Ovary (tissue), 9 donors: ENCODE data around the gene ZMYM2. TPM values are rescaled to one million over a fixed set of nuclear protein-coding genes. Genes with fewer than 3 reads are reported as not detected.

Source experiments
- DNase-seq, 5 donors: peaks; one replicate each; pipeline ENCODE4 v3.0.0-alpha.2; 2019 to 2020
- H3K27ac ChIP-seq, 2 donors: fragments of 200-600 bp; one replicate each; pipeline versions ENCODE4 v1.5.1 to v1.8.0; 2019 to 2022
- H3K27me3 ChIP-seq: fragments of 200-600 bp; one replicate; pipeline ENCODE4 v1.8.0; 2022
- H3K36me3 ChIP-seq: fragments of 200-600 bp; sonication (generic); one replicate; pipeline ENCODE4 v1.5.1; 2019
- H3K4me1 ChIP-seq: one replicate; pipeline ENCODE4 v1.8.1; 2013; ENCODE audit warnings: mild to moderate bottlenecking, moderate library complexity; ENCODE audit not compliant: insufficient read depth
- H3K4me3 ChIP-seq: fragments of 200-600 bp; sonication (generic); one replicate; pipeline ENCODE4 v1.5.1; 2017
- H3K9me3 ChIP-seq, 2 donors: fragments of 200-600 bp in 1 of 2; sonication (generic) in 1 of 2; one replicate each; pipeline versions ENCODE4 v1.5.1 to v1.8.1; 2013 to 2019; ENCODE audit warnings: mild to moderate bottlenecking in 1 of 2, moderate library complexity in 1 of 2
- EP300 ChIP-seq: sonication (generic); formaldehyde crosslinking; IDR thresholded peaks from one replicate; pipeline ENCODE4 v1.6.1; 2017; ENCODE audit warnings: antibody characterized with exemption
- POLR2A ChIP-seq: fragments of 450-650 bp; IDR thresholded peaks from one replicate; pipeline ENCODE4 v1.6.1; 2017; ENCODE audit warnings: antibody characterized with exemption, mild to moderate bottlenecking, moderate library complexity
- WGBS, 3 donors: extraction: QIAGEN DNeasy Blood & Tissue Kit in 1 of 3; methylation state at CpG; one replicate each; pipeline versions ENCODE4 v1.1.5 to v1.1.7; 2013 to 2017; 5-methylcytosine and 5-hydroxymethylcytosine counted together
- intact Hi-C, 4 donors: fragments of 100-400 bp; cut with DNase I; formaldehyde crosslinking; loops; one replicate each; pipeline versions ENCODE4 v1.11.0 to v1.15.1; 2022 to 2023
- polyA plus RNA-seq, 2 donors: library from polyadenylated mRNA; stranded (reverse); fragments of 200-250 nt in 1 of 2; fragments of 350-450 nt in 1 of 2; fragmentation: Illumina TruSeq in 1 of 2; extraction: RNeasy Lipid Tissue Mini Kit (QIAGEN cat#74804) in 1 of 2; gene quantifications; one replicate each; pipeline ENCODE4 v1.2.3, GENCODE V29; 2013 to 2014
- total RNA-seq, 7 donors: library from RNA; depleted of rRNA in 2 of 7; stranded (reverse); fragments of >200 nt in 2 of 7; fragmentation: NEBNext Ultra II Directional in 3 of 7; extraction: Animal tissue kit (Norgen Biotek cat#: 25700) in 3 of 7; gene quantifications; one replicate each; pipeline versions ENCODE4 v1.1.0 to v1.2.4, GENCODE V29; 2016 to 2023
- TF ChIP-seq, protein P1 (sequence below), 3 donors: fragments of 450-650 bp in 2 of 3; fragments of 200-600 bp in 1 of 3; IDR thresholded peaks; one replicate each; pipeline versions ENCODE4 v1.5.1 to v1.8.0; 2016 to 2022; ENCODE audit warnings: antibody characterized with exemption in 3 of 3, mild to moderate bottlenecking in 1 of 3
- donor health status: DM: no; HTN: no; CAD: no; lungs with moderate emphysema.
- donor health status: DM: no; HTN: no; CAD: no.
- donor health status: Bipolar disorder and iron deficiency.
- donor health status: DM: yes; HTN: yes; CAD: no.
- donor health status: DM: no; HTN: no; CAD: no.
- donor health status: DM: yes; HTN: yes; CAD: no.

The ZMYM2 gene
- total and polyA plus RNA-seq, 9 donors: 17.2 to 97.6 (median 69.6) TPM

GRCh38 chr13:20131057-20131832, 172.7 kb downstream of the ZMYM2 start:
- Histone ChIP-seq H3K4me3 (no peak overlapping the region), H3K27ac (no peak overlapping the region), H3K27me3 (no peaks in the 10 kb centered on the region), H3K4me1 (peaks cover 2% of the 10 kb centered on the region), H3K9me3 (no peaks in the 10 kb centered on the region), H3K36me3 (no peaks in the 10 kb centered on the region)
- 48 to 58% (median 51%) methylated on average over 11 of the region's 11 CpGs for WGBS, 3 donors
- intact Hi-C loops: no loop called here
- no peak for DNase-seq
- TF ChIP-seq EP300 (no peak), POLR2A (no peak)
- TF ChIP-seq, protein P1, sequence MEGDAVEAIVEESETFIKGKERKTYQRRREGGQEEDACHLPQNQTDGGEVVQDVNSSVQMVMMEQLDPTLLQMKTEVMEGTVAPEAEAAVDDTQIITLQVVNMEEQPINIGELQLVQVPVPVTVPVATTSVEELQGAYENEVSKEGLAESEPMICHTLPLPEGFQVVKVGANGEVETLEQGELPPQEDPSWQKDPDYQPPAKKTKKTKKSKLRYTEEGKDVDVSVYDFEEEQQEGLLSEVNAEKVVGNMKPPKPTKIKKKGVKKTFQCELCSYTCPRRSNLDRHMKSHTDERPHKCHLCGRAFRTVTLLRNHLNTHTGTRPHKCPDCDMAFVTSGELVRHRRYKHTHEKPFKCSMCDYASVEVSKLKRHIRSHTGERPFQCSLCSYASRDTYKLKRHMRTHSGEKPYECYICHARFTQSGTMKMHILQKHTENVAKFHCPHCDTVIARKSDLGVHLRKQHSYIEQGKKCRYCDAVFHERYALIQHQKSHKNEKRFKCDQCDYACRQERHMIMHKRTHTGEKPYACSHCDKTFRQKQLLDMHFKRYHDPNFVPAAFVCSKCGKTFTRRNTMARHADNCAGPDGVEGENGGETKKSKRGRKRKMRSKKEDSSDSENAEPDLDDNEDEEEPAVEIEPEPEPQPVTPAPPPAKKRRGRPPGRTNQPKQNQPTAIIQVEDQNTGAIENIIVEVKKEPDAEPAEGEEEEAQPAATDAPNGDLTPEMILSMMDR (IDR thresholded peaks at IDR 0.05): no peak

DNA sequence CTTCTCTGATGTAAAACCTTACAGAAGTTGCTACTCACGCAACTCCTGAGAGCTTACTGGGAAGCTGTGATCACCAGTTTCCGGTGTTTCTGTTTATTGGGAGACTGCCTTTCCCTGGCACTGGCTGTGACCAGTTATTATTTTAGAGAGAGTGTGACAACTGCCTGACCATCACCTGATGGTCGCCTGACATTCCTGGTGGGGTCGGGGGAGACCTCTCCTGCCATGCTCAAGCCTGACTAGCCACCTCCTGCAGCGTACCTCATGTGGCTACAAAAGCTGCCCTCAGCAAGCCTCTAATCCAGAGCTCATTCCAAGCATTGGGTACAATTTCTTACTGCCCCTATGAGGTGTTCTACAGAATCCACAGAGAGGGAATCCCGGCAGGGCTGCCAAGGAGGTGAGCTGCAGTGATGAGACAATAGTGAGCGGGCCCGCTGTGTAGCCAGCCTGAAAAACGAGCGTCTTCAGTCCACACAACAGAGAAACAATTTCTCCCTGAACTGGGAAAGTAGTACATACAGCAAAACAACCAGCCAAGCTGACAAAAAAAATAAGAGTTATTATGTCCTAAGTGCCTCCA, 173.6 kb downstream of the ZMYM2 start:
- 81 to 87% (median 83%) methylated on average over 10 of the region's 10 CpGs for WGBS, 3 donors
- DNase-seq: no peak
- TF ChIP-seq EP300 (no peak), POLR2A (no peak)
- TF ChIP-seq, protein P1 (IDR thresholded peaks at IDR 0.05): no peak
- no peaks in the 10 kb centered on the region for H3K9me3 ChIP-seq
- H3K27me3 ChIP-seq: no peaks in the 10 kb centered on the region
- H3K4me1 ChIP-seq: peaks cover 2% of the 10 kb centered on the region
- intact Hi-C loops: no loop called here
- H3K4me3 ChIP-seq: no peak overlapping the region
- H3K36me3 ChIP-seq: no peaks in the 10 kb centered on the region
- H3K27ac ChIP-seq: no peak overlapping the region

- intact Hi-C loops: no loop called here
- Histone ChIP-seq H3K4me1 (no peaks in the 10 kb centered on the region), H3K27ac (no peak overlapping the region), H3K27me3 (no peaks in the 10 kb centered on the region), H3K4me3 (no peak overlapping the region), H3K36me3 (no peaks in the 10 kb centered on the region), H3K9me3 (no peaks in the 10 kb centered on the region)
- TF ChIP-seq POLR2A (no peak), EP300 (no peak)
- TF ChIP-seq, protein P1 (IDR thresholded peaks at IDR 0.05): no peak
- DNase-seq: no peak
- WGBS, 3 donors: 75 to 89% (median 75%) methylated on average over 8 of the region's 8 CpGs
Observed at GRCh38 chr13:20134732-20135131, 176.2 kb downstream of the ZMYM2 start.

DNA sequence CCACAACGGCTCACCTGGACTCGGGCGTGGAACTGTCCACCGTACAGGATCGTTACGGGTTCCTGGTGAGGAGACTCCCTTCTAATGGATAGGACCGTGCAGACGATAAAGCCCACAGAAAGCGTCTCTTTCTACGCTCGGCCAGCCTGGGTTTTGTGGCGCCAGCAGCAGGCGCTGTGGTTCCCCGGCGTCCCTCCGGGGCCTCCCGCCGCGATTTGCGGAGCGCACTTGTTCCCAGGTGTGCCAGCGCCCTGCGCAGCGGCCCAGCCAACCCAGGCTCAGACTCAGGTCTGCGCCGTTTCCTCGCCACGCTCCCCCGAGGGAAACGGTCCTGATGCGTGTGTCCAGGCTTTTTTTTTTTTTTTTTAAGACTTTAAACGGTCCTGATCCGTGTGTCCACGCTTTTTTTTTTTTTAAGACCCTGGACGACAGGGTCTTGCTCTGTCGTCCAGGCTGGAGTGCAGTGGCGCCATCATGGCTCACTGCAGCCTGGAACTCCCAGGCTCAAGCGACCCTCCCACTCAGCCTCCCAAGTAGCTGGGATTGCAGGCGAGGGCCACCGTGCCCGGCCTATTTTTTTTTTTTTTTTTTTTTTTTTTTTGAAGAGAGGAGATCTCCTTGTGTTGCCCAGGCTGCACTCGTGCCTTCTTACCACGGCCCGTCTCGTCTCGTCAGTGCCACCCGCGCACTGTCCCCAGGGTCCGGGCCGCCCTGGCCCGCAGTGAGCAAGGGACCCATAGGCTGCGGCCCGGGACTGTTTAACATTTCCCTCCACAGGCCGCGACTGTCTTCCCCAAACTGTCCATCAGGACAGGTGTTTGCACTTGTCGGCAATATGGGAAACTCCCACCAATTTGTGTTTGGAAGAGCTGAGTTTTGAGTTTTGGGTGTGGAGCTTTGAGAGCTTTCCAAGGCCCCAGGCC, 178.5 kb downstream of the ZMYM2 start:
- DNase-seq: no peak
- no peak overlapping the region for H3K27ac ChIP-seq
- H3K27me3 ChIP-seq: no peaks in the 10 kb centered on the region
- 21 to 31% (median 26%) methylated on average over 55 to 56 of the region's 56 CpGs for WGBS, 3 donors
- no peaks in the 10 kb centered on the region for H3K36me3 ChIP-seq
- no peaks in the 10 kb centered on the region for H3K4me1 ChIP-seq
- TF ChIP-seq EP300 (no peak), POLR2A (no peak)
- TF ChIP-seq, protein P1 (IDR thresholded peaks at IDR 0.05): no peak
- no peak overlapping the region for H3K4me3 ChIP-seq
- H3K9me3 ChIP-seq: no peaks in the 10 kb centered on the region
- intact Hi-C loops: no loop called here
